BE2C (cell line): Measurements from ENCODE around the gene TTYH3.

Experiments
- DNase-seq: peaks from one replicate; pipeline ENCODE4 v3.0.0-alpha.2; 2020
- H3K27me3 ChIP-seq: fragments of 250-450 bp; sonication (Bioruptor Pico); 2 replicates; pipeline ENCODE4 v1.5.1; 2020; ENCODE audit warnings: mild to moderate bottlenecking
- H3K36me3 ChIP-seq: fragments of 250-450 bp; sonication (Bioruptor Pico); 2 replicates; pipeline ENCODE4 v1.5.1; 2020; ENCODE audit warnings: mild to moderate bottlenecking
- H3K4me1 ChIP-seq: fragments of 250-450 bp; sonication (Bioruptor Pico); 2 replicates; pipeline ENCODE4 v1.5.1; 2020
- H3K4me3 ChIP-seq: 2 replicates; pipeline ENCODE4 v1.5.1; 2011; ENCODE audit warnings: low read depth, low read length
- H3K9me3 ChIP-seq: fragments of 250-450 bp; sonication (Bioruptor Pico); 2 replicates; pipeline ENCODE4 v1.5.1; 2020
- TF ChIP-seq, protein P1 (sequence below): IDR thresholded peaks from 2 replicates; pipeline ENCODE4 v1.5.1; 2012; ENCODE audit warnings: mild to moderate bottlenecking, low read depth, low read length

TTYH3 gene

DNA sequence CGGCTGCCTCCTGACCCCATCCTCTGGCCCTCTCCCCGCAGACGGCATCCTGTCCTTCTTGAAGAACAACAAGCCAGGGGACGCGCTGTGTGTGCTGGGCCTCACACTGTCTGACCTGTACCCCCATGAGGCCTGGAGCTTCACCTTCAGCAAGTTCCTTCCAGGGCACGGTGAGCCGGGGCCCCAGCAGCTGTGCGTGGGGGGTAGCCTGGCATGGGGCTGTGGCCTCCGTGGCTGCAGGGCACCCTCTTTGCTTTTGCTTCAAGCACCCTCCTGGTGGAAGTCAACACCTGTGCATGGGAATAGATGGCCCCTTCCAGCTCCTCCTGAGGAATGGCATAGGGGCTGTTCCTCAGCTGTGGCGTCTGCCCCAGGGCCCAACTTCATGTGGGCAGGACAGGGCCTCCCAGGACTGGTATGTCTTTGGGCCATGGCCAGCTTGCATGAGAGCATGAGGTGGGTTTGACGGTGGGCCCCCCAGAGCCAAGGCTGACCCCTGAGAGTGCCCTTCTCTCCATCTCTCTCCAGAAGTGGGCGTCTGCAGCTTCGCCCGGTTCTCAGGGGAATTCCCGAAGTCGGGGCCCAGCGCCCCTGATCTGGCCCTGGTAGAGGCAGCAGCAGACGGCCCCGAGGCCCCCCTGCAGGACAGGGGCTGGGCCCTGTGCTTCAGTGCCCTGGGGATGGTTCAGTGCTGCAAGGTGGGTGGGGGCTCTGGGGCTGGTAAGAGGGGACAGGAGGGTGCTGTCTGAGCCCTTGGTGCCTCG lies 76.9 kb downstream of the TTYH3 start:
- TF ChIP-seq, protein P1, sequence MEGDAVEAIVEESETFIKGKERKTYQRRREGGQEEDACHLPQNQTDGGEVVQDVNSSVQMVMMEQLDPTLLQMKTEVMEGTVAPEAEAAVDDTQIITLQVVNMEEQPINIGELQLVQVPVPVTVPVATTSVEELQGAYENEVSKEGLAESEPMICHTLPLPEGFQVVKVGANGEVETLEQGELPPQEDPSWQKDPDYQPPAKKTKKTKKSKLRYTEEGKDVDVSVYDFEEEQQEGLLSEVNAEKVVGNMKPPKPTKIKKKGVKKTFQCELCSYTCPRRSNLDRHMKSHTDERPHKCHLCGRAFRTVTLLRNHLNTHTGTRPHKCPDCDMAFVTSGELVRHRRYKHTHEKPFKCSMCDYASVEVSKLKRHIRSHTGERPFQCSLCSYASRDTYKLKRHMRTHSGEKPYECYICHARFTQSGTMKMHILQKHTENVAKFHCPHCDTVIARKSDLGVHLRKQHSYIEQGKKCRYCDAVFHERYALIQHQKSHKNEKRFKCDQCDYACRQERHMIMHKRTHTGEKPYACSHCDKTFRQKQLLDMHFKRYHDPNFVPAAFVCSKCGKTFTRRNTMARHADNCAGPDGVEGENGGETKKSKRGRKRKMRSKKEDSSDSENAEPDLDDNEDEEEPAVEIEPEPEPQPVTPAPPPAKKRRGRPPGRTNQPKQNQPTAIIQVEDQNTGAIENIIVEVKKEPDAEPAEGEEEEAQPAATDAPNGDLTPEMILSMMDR, result no peak
- no peak for DNase-seq
- no peaks in the 10 kb centered on the region for H3K9me3 ChIP-seq

DNA sequence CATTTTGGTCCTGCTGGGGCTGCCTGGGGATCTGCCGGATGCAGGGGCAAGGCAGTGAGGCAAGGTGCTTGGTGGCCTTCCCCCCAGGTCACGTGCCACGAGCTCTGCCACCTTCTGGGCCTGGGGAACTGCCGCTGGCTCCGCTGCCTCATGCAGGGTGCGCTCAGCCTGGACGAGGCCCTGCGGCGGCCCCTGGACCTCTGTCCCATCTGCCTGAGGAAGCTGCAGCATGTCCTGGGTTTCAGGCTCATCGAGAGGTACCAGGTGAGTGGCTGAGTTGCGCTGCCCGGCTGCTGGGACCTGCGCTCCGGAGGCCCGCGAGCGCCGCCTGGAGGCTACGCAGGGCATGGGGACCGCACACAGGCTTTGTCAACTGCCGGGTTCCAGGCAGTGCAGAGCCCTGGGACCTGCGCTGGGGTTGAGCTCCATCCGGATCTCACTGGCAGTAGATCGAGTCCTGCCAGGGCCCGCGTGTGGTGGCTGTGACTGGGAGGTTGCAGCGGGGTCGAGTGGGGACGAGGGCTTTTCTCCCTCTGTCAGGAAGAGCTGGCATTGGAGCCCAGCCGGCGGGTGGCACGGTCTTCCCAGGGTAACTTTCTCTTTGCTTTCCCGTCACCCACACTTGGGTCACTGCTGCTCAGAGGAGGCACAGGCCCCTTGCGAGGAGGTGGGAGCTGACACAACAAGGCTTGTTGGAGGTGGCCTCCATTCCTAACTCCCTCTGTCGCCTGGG lies 77.9 kb downstream of the TTYH3 start:
- Histone ChIP-seq H3K9me3 (no peaks in the 10 kb centered on the region), H3K27me3 (no peaks in the 10 kb centered on the region), H3K36me3 (no peaks in the 10 kb centered on the region), H3K4me1 (no peaks in the 10 kb centered on the region), H3K4me3 (no peak overlapping the region)
- TF ChIP-seq, protein P1, result peak; percentile 74
- peak; percentile 71 for DNase-seq

More for the DNA sequence above, 76.9 kb downstream of the TTYH3 start:
- no peak overlapping the region for H3K4me3 ChIP-seq
- H3K4me1 ChIP-seq, result no peaks in the 10 kb centered on the region
- H3K27me3 ChIP-seq, result no peaks in the 10 kb centered on the region
- H3K36me3 ChIP-seq, result no peaks in the 10 kb centered on the region

DNA sequence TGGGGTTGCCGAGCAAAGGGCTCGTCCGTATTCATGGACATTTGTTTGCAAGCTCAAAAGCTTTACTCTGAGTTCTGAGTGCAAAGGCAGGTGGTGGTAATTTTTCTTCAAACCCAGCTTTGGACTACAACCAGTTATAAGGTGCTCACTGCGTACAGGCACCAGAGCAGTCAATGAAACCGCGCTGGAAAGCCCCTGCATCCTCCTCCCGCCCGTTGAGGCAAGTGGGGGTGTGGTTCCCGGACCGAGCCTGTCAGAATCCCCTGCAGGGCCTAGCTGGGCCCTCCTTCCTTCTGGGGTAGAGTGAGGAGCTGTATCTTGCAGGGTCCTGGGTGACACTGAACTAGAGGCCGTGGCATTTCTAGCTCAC lies 78.5 kb downstream of the TTYH3 start:
- DNase-seq, result no peak
- Histone ChIP-seq H3K9me3 (no peaks in the 10 kb centered on the region), H3K27me3 (no peaks in the 10 kb centered on the region), H3K4me1 (no peaks in the 10 kb centered on the region), H3K4me3 (no peak overlapping the region), H3K36me3 (no peaks in the 10 kb centered on the region)
- TF ChIP-seq, protein P1, result no peak

DNA sequence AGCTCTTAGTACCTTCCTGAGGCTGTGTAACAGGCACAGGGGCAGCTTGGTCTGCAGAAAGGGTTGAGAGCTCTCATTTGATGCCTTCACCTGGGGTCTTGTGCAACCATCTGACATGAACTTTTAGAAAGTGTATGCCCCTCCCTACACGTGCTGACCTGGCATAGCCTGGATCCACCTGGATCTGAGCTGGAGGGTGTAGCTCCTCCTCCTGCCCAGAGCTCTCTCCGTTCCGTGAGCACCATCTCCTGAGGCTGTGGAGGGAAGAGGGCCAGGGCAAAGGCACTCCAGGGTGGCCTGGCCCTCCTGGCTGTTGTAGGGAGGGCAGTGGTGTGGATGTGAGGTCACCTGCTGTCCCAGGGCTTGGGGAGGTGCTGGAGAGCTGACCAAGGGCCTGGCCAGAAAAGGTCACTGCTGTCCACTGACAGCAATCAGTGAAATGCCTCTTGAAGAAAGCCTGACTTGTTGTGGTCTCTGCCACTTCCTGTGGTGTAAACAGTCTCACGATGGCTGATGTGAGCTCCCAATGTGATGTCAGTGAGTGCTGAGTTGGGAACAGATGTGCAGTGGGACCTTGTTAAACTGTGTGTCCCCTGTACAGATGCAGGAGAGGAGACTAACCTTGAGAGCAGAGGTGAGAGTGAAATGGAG lies 79.2 kb downstream of the TTYH3 start:
- TF ChIP-seq, protein P1, result no peak
- Histone ChIP-seq H3K4me1 (peaks cover 5% of the 10 kb centered on the region; the same call in 1 of the 2 replicates), H3K27me3 (no peaks in the 10 kb centered on the region), H3K36me3 (no peaks in the 10 kb centered on the region), H3K9me3 (no peaks in the 10 kb centered on the region), H3K4me3 (no peak overlapping the region)
- DNase-seq, result no peak

DNA sequence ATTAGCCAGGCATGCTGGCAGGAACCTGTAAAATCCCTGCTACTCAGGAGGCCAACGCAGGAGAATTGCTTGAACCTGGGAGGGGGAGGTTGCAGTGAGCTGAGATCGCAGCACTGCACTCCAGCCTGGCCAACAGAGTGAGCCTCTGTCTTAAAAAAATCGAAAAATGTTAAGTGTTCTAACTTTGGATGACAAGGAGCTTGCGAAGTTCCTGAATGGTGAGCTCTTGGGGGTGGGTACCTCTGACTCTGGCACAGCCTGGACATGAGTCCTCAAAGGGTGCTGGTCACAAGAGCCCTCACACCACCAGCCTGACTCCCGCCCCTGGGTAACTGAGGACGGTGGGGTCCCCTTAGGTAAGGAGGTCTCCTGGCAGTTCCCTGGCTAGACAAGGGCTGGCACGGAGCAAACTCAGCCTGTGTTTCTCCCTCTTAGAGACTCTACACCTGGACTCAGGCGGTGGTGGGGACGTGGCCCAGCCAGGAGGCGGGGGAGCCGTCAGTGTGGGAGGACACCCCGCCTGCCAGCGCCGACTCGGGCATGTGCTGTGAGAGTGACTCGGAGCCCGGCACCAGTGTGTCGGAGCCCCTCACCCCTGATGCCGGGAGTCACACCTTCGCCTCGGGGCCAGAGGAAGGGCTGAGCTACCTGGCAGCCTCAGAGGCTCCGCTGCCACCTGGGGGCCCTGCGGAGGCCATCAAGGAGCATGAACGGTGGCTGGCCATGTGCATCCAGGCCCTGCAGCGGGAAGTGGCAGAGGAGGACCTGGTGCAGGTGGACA lies 80.3 kb downstream of the TTYH3 start:
- no peak for DNase-seq
- Histone ChIP-seq H3K4me3 (no peak overlapping the region), H3K4me1 (peaks cover 9% of the 10 kb centered on the region), H3K9me3 (no peaks in the 10 kb centered on the region), H3K27me3 (no peaks in the 10 kb centered on the region), H3K36me3 (no peaks in the 10 kb centered on the region)
- TF ChIP-seq, protein P1, result no peak
